ENCODE data around the gene KLHDC7B.
"Not testable (repeated sequence)": the region's sequence is repeated elsewhere in the genome, so short reads cannot be mapped to it uniquely, and the experiment has no call there.

The KLHDC7B gene

DNA sequence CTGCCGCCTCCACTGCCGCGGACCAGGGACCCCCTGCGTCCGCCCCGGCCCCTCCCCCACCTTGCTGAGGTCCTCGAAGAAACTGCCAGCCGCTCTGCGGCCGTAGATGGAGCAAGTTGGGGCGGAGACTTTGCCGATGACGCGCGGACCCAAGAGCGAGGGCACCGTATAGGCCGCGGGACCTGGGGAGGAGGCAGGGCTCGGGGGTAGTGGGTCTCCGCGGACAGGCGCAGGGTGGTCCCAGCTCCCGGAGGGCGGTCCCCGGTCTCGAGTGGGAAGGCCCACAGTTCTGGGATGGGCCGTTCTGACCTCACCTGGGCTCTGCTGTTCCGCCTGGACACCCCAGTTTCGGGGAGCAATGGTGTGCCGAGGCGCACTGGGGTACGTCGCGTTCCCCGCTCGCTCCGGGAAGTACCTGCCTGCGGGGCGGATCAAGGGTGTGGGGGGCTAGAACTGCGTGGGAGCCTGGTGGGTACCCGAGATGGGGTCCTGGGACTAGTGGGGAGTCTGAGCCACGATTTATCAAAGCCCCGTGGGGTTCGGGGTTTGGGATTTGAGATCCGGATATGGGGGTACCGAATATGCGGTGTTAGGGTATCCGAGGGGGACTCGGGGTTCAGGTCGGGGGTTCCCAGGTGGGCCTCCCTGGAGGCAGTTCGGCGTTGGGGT is 14.7 kb upstream of the KLHDC7B start:
- DNase-seq = no peak

- no peak for DNase-seq
Measured at GRCh38 chr22:50531546-50531961, 14.1 kb upstream of the KLHDC7B start.

DNA sequence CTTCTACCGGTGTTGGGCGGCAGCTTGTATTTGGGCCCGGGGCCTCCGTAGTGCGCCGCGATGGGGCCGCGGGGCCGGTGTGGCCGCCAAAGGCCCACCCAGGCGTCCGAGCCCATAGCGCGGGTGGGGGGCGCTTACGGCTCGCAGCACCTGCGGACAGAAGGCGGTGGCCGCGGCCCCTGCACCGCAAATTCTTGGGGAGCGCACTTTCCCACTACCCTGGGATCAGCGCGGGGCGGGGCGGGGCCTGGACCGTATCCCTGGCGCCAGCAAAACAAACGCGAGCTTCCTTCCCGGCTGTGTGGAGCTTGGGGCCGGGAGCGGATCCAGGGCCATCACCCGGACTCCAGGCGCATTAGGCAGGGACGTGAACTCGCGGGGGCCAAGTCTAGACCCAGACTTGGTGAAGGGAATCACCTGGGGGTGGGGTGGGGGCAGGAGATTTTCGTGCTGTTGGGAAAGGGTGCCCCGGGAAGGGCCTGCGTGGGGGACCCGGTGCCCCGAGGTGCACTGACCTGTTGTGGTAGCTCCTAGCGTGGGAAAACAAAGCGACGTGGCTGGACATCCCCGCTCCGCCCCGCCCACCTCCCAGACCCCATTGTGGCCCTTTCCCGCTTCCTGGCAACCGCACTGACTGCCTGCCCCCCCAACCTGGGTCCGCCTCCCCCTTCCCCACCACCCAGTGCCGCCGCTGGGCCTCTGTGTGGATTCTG is 13.6 kb upstream of the KLHDC7B start:
- no peak for DNase-seq

DNA sequence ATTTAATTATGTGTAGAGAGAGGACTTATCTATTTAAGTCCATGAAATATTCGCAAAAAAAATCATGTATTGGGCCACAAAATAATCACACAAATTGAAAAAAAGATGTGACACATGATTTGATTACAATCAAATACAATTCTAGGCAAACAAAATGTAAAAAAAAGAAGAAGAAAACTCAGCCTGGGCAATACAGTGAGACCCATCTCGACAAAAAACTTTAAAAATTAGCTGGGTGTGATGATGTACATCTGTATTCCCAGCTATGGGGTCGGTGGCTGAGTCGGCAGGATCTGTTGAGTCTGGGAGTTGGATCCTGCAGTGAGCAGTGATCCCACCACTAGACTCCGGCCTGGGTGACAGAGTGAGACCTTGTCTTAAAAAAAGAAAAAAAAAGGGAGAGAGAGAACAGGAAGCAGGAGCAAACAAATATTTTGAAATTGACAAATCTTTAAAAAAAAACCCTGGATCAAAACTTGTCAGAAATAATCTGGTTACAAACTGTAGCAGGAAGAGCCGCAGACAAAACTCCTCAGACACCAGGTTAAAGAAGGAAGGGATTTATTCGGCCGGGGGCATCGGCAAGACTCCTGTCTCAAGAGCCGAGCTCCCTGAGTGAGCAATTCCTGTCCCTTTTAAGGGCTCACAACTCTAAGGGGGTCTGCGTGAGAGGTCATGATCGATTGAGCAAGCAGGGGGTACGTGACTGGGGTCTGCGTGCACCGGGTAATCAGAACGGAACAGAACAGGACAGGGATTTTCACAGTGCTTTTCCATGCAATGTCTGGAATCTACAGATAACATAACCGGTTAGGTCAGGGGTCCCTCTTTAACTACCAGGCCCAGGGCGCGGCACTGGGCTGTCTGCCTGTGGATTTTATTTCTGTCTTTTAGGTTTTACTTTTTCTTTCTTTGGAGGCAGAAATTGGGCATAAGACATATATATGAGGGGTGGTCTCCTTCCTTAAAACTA is 12.6 kb upstream of the KLHDC7B start:
- DNase-seq = no peak

GRCh38 chr22:50533856-50534711 is 11.6 kb upstream of the KLHDC7B start:
- DNase-seq = not testable (repeated sequence)

DNA sequence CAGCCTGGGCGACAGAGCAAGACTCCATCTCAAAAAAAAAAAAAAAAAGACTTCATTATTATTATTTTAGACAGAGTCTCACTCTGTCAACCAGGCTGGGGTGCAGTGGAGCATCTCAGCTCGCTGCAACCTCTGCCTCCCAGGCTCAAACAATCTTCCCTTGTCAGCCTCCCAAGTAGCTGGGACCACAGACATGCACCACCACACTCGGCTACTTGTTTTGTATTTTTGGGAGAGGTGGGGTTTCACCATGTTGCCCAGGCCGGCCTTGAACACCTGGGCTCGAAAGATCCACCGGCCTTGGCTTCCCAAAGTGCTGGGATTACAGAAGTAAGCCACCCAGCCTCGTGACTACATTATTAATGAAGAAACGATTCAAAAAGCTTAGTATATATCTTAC is 10.6 kb upstream of the KLHDC7B start:
- no peak for DNase-seq

DNA sequence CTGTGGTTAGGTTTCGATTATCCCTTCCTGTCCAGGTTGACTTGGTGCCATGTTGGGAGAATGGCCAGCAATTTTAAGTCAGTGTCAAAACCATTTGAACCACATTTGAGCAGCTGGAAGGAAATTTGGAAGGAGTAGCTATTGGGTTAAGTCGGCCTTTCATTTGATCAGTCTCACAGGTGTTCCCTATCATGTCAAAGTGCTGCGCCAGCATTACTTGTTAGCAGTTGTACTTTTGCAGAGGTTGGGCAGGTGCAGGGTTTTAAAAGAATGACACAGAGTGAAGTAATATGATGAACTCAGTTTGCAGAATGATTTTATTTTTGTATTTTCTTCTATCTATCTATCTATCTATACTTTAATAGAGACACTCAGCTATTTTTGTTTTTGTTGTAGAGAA is 9.5 kb upstream of the KLHDC7B start:
- no peak for DNase-seq

DNA sequence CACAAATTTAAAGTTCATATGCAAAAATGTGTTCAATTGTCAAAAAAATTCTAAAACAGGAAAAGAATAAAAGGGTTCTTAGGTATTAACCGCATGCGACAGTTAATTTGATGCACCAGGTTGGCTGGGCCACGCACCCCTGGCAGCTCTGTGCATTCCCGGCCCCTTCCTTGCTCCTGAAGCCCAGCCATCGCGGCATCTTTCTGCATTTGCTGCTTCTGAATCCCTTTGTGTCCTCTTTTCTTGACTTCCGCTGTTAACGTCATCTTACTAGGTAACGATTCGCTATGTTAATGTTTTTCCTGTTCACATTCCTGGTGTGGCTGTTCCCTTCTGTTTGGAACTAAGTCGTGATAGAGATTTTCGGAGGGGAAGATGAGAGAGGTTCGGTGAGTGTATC is 7.9 kb upstream of the KLHDC7B start:
- no peak for DNase-seq

DNA sequence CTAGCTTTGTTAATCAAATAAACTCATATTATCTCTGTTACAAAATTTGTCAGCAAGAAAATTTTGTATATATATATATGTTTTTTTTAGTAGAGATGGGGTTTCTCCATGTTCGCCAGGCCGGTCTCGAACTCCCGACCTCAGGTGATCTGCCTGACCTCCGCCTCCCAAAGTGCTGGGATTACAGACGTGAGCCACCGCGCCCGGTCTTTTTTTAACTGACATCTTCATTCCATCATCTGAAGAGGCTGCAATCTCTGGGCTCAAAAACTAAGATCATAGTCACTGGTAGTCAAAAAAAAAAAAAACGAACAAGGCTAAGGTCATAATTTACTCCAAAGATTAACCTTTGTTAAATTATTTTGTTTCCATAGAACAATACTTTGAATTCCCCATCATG is 5.3 kb upstream of the KLHDC7B start:
- DNase-seq = no peak

GRCh38 chr22:50541667-50542026 is 4.1 kb upstream of the KLHDC7B start:
- DNase-seq = not testable (repeated sequence)

- DNase-seq = no peak
Measured at GRCh38 chr22:50542416-50542927, 3.2 kb upstream of the KLHDC7B start.

DNA sequence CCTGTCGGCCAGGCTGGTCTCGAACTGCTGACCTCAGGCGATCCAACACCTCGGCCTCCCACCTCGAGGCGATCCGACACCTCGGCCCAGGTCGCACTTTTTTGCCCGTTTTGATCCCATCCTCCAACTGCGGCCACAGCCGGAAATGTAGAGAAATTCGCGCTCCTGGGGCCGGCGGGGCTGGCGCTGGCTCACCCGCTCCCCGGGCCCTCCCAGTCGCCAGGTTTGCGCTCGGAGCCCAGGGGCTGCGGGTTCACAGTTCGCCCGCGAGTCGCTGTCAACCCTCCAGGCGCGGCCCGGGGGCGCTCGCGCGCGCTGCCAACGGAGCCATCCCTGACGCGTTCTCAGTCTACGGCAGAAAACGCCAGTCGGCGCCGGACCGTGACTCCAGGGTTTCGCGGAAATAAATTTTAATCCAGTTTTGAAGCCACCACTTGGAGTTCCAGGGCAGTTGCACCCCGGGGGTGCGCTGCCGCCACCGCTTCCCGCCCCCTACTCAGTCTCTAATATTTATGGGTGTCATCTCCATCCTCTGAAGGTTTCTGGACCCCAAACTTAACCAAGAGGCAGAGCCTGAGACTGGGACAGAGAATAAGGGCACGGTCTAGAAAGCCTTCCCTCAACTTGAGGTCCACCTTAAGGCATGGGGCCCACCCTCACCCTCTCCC is 1.5 kb upstream of the KLHDC7B start:
- no peak for DNase-seq

- DNase-seq = no peak
Measured at GRCh38 chr22:50544746-50545253, 899 bp upstream of the KLHDC7B start.

DNA sequence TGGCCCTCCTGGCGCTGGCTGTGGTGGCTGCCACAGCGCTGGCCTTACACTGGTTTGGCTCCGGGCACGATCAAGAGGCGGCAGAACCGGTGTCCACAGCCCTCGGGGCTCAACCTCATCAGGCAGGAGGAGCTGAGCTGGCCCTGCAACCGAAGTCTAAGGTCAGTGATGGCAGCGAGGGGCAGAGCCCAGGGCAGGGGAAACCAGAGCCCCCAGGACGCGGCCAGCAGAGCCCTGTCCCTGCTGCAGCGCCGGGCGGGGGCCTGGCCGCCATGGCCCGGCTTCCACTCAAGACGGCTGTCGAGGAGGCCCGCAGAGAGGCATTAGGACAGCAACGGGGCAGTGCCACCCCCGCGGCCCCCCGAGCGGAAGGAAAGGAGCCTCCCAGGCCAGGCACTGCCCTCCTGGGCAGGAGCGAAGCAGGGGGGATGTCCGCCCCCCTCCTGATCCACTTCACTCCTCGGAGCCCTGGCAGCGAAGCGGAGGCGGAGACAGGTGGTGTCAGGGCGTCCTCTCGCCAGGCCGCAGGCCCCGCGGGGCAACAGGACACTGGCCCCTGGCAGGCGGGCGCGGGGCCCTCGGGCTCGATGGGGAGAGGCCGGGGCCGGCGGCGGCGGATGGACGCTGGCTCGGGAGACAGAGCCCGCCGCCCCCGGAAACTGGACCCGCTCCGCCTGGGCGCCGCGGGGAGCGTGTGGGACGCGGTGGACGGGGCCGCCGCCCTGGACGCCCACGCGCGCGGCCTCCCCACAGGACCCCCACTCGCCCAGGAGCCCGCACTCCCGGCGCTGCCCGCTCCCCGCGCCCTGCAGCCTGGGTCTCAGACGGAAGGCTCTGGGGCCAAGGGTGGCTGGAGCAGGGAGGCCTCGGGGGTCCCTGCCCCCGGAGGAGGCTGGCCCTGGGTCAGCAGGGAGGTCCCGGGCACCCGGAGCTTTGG is 895 bp downstream of the KLHDC7B start:
- DNase-seq = no peak

- DNase-seq = no peak
Measured at GRCh38 chr22:50547263-50547985, 1.7 kb downstream of the KLHDC7B start.

GRCh38 chr22:50548040-50548920 is 2.6 kb downstream of the KLHDC7B start:
- no peak for DNase-seq

DNA sequence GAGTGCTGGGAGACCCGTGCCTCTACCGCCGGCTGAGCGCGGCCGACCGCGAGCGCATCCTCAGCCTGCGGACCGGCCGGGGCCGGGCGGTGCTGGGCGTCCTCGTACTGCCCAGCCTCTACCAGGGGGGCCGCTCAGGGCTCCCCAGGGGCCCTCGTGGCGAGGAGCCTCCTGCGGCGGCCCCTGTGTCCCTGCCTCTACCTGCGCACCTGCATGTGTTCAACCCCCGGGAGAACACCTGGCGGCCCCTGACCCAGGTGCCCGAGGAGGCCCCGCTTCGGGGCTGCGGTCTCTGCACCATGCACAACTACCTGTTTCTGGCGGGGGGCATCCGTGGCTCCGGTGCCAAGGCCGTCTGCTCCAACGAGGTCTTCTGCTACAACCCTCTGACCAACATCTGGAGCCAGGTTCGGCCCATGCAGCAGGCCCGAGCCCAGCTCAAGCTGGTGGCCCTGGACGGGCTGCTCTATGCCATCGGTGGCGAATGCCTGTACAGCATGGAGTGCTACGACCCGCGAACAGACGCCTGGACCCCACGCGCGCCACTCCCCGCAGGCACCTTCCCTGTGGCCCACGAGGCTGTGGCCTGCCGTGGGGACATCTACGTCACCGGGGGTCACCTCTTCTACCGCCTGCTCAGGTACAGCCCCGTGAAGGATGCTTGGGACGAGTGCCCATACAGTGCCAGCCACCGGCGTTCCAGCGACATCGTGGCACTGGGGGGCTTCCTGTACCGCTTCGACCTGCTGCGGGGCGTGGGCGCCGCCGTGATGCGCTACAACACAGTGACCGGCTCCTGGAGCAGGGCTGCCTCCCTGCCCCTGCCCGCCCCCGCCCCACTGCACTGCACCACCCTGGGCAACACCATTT is 3.5 kb downstream of the KLHDC7B start:
- no peak for DNase-seq

DNA sequence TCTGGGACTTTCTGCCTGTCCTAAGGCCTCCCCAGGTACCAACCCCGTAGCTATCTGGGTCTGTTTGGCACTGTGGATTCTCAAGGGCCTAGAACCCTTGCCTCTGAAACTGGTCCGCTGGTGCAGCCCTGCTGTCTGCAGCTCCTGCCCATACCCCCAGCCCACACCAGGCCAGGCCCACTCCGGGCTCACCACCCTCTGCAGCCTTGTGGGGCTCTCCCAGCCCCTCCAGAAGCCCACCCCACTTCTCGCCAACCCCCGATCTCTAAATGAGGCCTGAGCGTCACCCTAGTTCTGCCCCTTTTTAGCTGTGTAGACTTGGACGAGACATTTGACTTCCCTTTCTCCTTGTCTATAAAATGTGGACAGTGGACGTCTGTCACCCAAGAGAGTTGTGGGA is 4.7 kb downstream of the KLHDC7B start:
- DNase-seq = no peak
